ENCODE results near the gene HOXC12.

The HOXC12 gene

DNA sequence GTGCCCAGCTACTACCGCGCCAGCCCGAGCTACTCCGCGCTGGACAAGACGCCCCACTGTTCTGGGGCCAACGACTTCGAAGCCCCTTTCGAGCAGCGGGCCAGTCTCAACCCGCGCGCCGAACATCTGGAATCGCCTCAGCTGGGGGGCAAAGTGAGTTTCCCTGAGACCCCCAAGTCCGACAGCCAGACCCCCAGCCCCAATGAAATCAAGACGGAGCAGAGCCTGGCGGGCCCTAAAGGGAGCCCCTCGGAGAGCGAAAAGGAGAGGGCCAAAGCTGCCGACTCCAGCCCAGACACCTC is 30.9 kb downstream of the HOXC12 start:
- no peak for DNase-seq

DNA sequence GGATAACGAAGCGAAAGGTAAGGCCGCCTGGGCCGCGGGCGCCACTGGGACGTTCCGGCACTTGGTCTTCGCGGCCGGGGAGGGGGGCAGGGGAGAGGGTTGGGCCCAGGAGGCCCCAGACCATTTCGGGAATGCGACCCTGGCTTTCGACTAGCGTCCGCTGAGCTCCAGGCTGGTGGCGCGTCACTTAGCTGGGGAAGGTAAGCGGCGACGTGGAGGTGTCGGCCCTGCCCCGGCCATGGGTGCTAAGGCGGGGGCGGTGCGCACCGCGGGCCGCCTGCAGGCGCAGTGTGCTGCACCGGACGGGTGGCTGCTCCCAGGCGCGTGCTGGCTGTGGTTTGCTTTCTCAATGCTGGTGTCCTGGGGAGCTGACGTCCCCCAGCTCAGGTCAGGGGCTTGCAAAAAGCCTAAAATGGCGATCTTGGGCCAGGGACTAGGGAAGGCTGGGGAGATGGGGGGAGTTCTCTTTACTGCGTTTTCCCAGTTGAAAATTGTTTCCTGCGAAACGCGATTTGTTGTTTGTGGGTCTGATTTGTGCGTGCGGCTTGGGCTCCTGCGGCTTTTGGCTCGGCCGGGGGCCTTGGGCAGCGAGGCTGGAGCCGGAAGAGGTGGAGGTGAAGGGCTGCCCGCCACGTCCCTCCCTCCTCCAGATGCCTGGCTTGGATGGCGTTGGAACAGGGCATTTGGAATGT is 31.4 kb downstream of the HOXC12 start:
- DNase-seq, result no peak

DNA sequence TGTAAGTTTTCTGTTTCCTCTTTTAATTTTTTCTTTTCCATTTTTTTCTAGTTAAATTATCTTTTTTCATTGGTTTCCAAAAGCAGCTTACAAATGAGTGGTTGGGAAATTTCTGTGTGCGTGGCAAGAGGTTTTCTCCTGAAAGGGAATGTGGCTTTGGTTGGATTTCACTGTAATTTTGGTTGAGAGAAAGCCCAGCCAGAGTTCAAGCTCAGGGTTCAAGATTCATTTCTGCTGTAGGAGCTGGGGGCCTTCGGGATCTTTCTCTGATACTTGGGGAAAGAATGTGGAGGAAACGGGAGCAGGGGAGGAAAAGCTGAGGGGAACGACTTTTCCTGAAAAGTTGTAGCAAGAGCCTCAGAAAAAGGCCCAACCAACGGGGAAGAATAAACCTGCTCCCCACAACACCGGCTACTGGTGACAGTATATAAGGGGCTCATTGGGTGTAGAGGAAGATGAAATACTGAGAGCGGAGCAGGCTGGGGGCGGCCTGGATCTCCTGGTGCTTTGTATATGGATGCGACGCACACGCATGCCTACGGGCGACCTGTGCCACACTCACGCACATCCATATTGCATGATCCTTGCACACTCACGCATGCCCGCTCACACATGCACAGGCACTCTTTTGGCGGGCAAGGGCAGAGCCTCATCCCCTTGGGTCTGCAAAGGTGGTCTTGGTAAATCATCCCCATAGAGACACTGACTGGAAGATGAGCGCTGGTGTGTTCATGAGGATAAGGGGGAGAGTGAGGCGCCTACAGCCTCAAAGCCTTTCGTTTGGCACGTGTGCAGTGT is 32.2 kb downstream of the HOXC12 start:
- no peak for DNase-seq

DNA sequence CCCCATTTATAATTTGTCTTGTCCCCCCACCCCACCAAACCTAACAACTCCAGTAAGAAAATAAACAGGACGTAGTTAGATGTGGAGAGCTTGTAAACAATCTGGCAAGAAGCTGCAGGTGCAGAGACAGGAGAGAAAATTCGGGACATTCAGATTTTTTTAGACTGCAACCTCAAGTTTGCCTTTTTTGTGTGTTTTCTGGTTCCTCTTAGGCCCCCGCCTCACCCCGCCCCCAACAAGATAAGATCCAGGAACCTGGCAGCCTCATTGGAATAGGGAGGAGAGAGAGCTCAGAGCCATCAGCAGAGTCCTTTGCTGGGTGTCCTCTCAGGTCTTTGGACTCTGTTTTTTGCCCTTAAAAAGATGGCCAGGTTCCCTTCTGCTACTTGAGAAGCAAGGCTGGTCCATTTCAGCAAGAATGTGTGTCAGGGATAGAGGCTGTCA is 33.1 kb downstream of the HOXC12 start:
- no peak for DNase-seq

DNA sequence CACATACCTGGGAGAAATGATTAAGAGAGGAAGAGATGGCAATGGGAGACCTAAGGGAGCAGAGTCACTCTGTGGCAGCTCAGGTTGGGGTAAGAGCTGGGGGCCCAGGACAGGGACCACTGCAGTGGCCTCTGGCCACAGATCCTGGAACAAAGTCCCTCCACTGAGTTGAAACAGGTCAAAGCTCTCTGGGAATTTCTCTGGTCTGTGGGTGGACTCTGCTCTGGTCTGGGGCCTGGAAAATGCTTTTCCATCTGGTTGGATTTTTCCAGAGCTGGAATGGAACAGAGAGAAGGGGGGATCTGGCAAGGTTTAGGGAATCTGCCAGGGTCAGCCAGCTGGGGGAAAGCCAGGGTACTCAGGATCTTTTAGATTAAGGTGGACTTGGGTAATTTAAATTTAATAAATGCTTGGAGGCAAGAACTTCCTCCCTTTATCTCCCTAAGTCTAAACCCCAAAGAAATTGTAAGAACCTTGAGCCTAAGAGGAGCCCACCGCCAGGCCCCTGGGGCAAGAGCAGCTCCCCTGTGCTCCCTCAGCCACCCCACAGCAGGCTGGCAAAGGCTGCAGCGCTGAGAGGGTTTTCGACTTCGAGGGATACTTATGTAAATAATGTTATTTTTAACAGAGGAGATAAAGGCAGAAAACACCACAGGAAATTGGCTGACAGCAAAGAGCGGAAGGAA is 34.0 kb downstream of the HOXC12 start:
- DNase-seq, result no peak

DNA sequence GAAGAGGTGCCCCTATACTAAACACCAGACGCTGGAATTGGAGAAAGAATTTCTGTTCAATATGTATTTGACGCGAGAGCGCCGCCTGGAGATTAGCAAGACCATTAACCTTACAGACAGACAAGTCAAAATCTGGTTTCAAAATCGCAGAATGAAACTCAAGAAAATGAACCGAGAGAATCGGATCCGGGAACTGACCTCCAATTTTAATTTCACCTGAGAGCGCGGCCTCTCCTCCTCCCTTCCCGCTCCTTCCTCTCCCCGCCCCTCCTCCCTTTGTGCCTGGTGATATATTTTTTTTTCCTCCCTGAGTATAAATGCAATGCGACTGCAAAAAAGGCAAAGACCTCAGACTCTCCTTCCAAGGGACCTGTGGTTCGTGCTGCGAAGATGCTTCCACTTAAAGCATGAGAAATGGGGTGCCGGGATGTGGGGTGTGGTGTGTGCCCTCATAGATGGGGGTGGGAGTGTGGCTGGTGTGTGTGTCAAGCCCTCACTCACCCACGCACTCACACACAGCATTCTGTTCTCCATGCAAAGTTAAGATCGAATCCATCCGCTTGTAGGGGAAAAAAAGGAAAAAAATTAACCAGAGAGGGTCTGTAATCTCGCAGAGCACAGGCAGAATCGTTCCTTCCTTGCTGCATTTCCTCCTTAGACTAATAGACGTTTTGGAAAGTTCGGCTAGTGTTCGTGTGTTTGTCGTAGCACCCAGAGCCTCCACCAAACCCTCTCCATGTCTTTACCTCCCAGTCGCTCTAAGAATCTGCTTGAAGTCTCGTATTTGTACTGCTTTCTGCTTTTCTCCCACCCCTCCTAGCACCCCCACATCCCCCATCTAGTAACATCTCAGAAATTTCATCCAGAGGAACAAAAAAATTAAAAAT is 34.8 kb downstream of the HOXC12 start:
- no peak for DNase-seq

DNA sequence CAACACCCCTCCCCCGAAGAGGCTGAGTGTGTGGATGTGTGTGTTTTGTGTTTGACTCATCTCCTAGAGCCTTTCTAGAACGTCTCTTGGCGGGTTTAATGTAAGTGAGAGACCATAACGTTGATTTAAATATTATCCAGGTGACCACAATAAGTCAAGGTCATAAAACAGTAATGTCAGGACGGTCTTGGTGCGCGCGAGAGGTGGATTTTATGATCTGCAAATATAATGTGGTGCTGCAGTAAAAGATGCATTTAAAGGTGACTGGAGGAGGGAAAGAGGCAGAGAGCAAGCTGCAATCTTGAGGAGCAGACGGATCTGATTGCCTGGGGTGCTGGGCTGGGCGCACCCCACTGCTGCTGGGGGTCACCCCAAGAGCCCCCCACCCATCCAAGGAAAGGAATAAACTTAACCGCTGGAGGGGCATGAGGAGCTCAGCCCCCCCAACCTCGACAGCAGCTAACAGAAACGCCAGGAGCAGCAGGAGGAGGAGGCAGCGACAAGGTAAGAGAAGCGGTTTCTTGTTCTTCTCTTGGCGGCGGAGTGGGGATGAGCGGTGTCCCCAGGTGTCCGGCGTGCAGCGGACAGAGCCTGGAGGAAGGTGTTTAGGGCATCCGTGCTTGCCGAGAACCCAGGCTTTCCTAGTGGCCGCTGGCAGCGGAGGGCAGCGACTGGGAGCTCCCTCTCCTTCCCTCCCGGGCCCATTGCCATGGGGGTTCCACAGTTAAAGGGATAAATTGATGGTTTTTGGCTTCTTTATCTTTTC is 35.8 kb downstream of the HOXC12 start:
- DNase-seq, result no peak

DNA sequence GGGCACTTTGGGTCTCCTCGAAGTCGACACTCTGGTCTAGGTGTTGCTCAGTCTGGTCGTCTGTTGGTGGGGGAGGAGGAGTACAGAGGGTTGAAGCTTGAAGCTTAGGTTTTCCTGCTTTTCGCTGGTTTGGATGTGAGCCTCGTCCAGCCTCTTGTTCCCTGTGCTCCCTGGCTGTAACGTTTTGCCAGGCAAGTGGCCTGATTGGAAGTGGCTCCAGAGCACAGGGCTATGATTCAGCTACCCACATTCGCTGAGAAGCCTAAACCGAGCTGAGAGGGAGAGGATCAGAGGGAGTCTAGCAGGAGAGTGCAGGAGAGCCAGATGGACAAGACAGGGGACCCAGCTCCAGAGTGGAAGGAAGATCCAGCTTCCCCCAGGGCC is 36.4 kb downstream of the HOXC12 start:
- no peak for DNase-seq

DNA sequence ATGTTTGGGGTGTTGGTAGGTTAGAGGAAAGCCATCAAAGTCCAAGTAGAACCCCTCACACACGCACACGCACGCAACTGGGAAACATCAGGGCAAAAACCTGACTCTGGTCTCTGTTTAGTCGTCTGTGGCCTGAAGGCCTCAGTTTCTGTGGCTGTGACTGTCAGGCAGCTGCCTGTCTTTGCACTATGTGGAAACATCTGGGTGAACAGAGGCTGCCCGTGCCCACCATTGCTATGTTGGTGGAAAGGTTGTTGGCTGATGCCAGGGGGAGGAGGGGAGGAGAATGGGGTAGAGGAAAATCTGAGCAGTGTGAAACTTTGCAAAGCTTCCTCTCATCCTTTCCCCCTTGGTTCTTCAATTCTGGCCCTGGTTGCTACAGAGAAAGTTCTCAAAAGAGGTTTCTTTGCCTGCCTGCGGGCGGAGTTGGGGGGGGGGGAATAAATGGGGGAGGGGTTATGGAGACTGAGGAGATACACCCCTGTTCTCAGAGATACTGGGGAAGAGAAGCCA is 37.7 kb downstream of the HOXC12 start:
- no peak for DNase-seq

DNA sequence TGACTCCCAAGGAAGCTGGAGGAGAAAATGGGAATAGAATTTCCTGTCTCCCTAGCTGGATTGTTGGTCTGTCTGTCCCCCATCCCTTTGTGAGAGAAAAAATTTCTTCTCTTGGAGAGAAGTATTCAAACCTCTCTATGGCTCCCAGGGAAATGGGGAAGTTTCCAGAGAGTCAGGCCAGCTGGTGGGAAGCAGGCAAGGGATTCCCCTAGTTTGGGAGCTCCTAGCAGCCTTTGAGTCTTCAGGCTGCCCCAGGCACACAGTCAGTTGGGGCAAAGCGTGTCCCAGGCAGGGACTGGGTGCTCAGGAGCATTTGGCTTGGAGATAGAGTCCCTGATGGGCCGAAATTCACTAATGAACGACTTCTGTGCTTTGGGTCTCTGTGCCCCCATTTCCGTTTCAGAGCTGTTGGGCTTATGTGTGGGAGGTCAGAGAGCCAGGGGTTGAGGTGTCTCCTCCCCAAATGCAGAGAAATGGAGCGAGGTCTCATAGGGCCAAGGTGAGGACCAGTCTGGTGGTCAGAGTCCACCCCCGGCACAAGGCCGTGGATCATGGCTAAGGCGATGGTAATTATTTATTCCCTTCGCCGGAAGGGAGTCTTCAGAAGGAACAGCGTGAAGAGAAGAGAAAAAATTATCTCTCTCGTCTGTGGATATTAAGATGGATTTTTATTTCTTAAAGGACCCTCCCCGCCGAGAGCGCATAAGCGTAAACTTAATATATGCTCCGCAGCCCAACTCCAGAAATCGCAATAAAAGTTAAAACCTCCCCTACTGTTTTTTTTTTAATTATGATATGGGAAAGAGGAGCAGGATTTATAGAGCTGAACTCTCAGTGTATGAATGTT is 38.7 kb downstream of the HOXC12 start:
- DNase-seq, result no peak

DNA sequence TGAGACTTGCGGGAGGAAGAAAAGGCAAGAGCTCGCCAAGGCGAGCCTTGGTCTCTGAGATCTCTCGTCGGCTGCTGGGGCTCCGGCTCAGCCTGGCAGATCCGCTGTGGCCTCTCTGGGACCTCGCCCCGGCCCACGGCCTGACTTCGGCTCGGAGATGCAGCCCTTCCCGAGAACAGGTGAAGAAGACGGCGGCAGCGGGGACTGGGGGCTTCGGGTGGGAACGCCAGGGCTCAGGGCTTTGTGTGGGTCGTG is 39.2 kb downstream of the HOXC12 start:
- DNase-seq, result no peak

DNA sequence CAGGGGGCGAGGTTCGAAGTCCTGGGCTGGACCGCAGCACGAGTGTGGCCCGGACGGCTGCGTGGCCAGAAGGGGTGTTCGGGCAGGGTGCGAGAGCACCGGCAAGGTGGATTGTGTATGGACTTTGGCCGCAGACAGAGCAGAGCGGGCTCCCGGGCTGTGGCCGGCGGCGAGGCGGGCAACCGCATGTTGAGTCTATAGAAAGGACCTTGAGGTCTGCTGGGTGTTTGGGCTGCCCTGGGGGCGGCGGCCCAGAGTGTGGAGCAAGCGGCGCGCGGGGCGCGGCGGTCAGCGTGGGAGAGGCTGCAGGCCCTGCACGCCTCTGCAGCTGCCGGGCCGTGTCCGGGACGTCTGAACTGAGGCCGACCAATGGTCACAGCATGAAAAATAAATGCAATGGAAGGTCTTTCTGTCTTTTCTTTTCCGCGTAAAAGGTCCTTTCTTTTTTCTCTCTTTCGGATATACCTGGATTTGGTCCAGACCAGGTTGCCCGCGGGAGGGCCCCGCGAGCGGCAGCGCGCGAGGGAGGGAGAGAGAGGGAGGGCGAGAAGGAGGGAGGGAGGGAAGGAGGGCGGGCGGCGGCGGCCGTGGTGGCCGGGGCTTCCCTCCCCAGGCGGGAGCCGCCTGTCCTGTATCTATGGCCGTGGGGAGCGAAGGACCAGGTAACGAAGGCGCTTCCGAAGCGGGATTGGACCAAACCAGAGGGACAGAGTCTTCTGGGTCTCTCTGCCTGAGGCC is 39.7 kb downstream of the HOXC12 start:
- no peak for DNase-seq

DNA sequence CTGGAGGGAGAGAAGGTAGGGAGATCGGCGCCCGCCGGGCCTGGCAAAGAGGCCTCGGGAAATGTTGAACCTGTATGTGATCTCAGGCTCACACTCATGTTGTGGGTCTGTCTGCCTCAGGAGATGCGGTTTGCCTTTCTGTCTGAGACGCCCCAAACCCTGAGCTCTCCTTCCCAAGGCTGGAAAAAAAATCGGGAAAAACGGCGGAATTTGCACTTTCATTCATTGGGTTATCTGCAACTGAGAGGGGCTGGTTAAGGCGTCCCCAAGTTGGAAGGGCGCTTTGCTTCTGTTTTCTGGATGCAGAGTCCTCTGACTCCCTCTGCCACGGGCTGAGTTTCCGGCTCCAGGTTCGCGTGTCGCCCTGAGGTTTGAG is 40.3 kb downstream of the HOXC12 start:
- no peak for DNase-seq

DNA sequence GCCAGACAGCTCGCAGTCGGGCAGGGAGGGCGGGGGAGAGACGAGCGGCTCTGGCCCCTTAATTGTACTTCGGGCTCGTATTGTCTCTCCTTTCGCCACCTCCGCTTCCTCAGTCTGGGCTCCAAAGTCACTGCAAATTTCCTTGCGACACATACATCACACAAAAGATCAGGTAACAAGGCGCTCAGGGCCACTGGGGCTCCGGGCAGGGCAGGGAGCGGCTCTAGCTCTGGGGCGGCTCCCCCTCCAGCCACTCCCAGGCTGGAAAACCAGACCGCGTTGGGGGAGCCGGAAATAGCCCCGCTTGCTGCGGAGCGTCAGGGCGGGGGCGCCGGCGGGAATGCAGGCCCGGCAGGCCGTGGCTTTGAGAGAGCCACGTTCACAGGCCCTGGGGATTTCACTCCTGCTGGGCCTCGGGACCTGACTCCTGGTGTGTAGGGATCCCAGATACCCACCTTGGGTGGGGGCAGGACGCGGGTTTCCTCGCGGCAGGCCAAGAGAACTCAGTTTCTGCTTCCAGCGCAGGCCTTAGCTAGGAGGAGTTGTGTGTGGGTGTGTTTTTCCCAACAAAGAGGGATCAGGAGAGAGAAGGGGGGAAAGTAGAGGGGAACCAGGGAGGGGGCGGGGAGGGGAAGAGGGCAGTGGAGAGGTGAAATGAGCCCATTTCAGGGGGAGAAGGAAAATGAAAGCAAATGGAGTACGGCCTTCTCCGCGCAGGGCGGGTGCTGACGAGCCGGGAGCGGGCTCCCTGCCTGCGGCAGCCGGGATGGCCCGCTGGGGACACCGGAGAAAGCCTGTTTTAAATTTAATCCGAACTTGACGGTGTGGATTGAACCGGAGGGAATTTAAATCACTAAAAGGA is 40.9 kb downstream of the HOXC12 start:
- no peak for DNase-seq

DNA sequence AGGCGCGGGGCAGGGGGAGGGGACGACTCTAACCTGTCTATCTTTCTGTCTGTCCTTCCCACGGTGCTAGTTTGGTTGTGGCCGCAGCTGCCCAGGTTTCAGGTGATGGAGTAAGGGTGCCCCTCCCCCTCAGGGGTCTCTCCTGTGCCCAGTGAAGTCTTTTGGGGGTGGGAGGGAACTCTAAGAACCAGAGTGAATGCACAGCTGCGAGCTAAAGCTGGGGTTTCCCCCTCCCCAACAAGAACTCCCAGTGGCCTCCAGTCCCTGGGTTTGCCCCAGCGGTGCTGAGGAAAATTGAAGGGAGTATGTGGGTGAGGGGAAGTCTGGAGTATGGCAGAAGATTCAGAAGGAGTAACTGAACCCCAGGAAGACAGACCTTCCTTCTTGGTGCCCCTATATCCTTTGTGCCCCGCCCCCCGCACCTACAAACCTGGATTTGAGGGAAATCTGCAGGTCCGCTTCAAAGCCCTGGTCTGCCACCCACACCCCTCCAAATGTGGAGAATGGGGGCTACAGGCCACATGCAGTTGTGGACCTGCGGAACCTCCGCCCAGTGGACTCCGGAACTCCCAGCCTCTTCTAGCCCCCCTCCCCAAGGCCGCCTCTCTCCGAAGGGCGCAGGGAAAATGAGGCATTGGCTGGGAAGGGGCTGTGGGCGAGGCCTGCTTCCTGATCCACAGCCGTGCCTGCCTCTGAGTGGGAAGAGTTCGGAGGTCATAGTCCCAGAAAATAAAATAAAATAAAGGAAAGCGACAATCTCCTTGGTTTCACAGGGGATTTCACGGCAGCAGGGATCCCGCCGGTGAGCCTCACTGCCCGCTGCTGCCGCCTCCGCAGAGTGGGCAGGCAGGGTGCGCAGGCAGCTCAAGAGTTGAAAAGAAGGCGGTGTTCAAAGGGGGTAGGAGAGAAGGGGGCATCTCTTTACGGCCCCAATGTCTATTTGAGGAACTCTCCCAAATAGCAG is 41.8 kb downstream of the HOXC12 start:
- no peak for DNase-seq

DNA sequence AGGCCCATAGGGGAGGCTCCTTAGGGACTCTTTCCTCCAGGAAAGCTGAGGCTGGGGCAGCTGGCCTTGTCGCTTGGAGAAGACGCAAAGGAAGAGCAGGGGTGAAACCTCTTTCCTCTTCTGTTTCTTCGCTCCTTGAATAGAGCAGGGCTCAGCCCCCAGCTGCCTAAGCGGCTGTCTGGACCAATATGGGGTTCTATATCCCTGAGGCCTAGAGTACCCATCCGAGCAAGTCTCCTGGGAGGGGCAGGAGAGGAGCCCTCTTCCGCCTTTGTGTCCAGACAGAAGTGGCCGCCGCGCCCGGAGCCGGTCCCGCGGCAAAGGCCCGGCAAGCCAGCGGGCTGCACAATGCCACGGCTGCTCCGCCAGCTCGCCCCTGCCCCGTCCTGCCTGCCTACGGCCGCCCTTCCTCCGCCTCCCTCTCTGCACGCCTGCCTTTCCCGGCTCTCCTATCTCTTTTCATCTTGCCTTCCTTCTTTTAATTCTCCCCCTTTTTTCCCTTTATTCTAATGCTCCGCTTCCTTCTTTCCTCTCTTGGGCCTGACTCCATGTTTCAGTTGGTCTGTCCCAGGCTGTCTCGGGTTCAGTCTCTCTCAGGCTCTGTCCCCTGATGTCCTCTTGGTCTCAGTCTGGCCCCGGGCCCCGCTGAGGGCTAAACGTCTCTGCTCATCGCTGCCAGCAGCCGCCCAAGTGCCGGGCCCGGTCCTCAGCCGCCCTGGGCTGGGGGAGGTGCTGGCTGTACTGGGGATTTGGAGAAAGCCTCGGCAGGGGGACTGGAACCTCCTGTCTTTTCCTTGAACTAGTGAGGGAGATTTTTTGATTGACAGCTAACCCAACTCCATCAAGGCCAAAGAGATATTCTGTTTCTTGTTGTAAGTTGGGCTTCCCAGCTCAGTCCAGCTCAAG is 42.8 kb downstream of the HOXC12 start:
- no peak for DNase-seq

DNA sequence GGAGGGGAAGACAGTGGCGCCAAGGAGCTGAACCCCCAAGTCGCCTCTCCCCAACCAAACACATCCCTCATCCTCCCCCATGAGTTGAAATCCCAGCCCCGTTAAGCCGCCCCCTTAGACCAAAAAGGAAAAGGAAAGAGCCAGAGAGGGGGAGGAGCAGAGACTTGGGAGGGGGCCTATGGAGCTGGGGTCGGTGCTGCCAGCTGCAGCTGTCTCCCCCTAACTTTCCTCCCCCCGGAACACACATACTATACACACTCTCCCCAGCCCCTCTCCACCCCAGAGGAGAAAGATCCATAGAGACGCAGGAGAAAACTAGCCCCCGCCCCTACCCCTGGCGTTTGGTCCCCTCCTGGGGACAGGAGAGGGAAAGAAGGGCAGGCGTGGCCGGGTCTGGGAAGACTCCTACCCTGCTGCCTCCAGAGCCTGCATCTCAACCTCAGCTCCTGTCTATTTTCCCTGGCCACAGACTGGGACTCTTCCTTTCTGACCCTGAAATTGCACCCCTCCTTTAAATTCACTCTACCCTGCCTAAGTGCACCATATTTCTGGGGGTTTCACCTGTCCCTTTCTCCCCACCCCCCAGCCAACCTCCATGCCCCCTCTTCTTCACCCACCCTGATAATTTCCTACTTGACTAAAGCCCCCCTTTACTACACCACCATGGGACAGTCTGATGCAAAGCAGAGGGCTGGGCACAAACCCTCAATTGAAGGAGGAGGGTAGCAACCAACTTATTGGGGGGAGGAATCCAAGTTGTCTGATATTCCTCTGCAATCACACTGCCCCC is 43.6 kb downstream of the HOXC12 start:
- DNase-seq, result no peak
